Stimulated activated CD4-positive, alpha-beta T cell treated with anti-CD3 and anti-CD28 coated beads, Interleukin-12 subunit alpha, Interleukin-12 subunit beta, amount 100 ng/mL, for 24 hours (primary cell): Measurements from ENCODE around the gene MYL7.
A peak's percentile ranks its signal among the peaks of the same experiment; 100 is the strongest.
"Not testable (repeated sequence)": the region's sequence is repeated elsewhere in the genome, so short reads cannot be mapped to it uniquely, and the experiment has no call there.

Experiments
- DNase-seq, 2 experiments: peaks; one replicate each; pipeline ENCODE4 v3.0.0-alpha.2; 2020; ENCODE audit warnings: low read depth in 2 of 2

The MYL7 gene

GRCh38 chr7:44131173-44132029 is 9.7 kb downstream of the MYL7 start:
- DNase-seq, result no peak

- DNase-seq, result no peak
These were observed 12.2 kb downstream of the MYL7 start for GRCh38 chr7:44128721-44129582.

GRCh38 chr7:44127161-44127560 is 14.0 kb downstream of the MYL7 start:
- DNase-seq, result no peak

GRCh38 chr7:44126574-44126973 is 14.6 kb downstream of the MYL7 start:
- not testable (repeated sequence) for DNase-seq

GRCh38 chr7:44124822-44125202 is 16.3 kb downstream of the MYL7 start:
- no peak for DNase-seq

- DNase-seq, result peak; percentile 98
These were observed 17.7 kb downstream of the MYL7 start, which contains the start of gene POLD2 for GRCh38 chr7:44123190-44124003. TSS of gene POLD2 (minus strand) at chr7:44123548. CDS start at chr7:44122053, 1,495 bp downstream.

- DNase-seq, result no peak
These were observed 18.6 kb downstream of the MYL7 start for GRCh38 chr7:44122529-44122928.

GRCh38 chr7:44121761-44122420 is 19.2 kb downstream of the MYL7 start:
- DNase-seq, result no peak

GRCh38 chr7:44120395-44120794 is 20.7 kb downstream of the MYL7 start:
- DNase-seq, result no peak

- no peak for DNase-seq
These were observed 21.2 kb downstream of the MYL7 start for GRCh38 chr7:44119829-44120380.

- no peak for DNase-seq
These were observed 23.2 kb downstream of the MYL7 start for GRCh38 chr7:44117801-44118429.

- no peak for DNase-seq
These were observed 24.1 kb downstream of the MYL7 start for GRCh38 chr7:44116789-44117666.

GRCh38 chr7:44116087-44116788 is 24.9 kb downstream of the MYL7 start:
- DNase-seq, result no peak

GRCh38 chr7:44114586-44115310 is 26.4 kb downstream of the MYL7 start:
- DNase-seq, result no peak

GRCh38 chr7:44113764-44114354 is 27.3 kb downstream of the MYL7 start:
- no peak for DNase-seq

GRCh38 chr7:44112997-44113763 is 28.0 kb downstream of the MYL7 start:
- DNase-seq, result no peak
